GM23338 (cell line): ENCODE data around the gene RASGRP1. TPM values are rescaled to one million over a fixed set of nuclear protein-coding genes. Genes with fewer than 3 reads are reported as not detected.

Experiments used
- ATAC-seq: fragments of 200-7000 bp; cut with Tn5 transposase; 3 replicates; pipeline ENCODE4 v1.9.1; 2020
- DNase-seq: peaks from one replicate; pipeline ENCODE4 v3.0.0-alpha.2; 2015; ENCODE audit warnings: low spot score
- H2AFZ ChIP-seq: fragments of 200-600 bp; sonication (generic); 2 replicates; pipeline ENCODE4 v1.8.0; 2016; ENCODE audit warnings: antibody characterized with exemption, mild to moderate bottlenecking, moderate library complexity
- H3F3A ChIP-seq: fragments of 200-600 bp; sonication (generic); replicated peaks from 2 replicates; pipeline ENCODE4 v1.8.0; 2017; ENCODE audit warnings: antibody characterized with exemption, mixed run types, low read depth
- H3K27ac ChIP-seq: fragments of 200-600 bp; sonication (generic); 2 replicates; pipeline ENCODE4 v1.6.1; 2016; ENCODE audit warnings: low read depth
- H3K27me3 ChIP-seq: fragments of 200-600 bp; sonication (generic); 2 replicates; pipeline ENCODE4 v1.8.0; 2016; ENCODE audit warnings: mild to moderate bottlenecking, mixed run types, moderate library complexity; ENCODE audit not compliant: insufficient read depth
- H3K36me3 ChIP-seq: fragments of 200-600 bp; sonication (generic); 2 replicates; pipeline ENCODE4 v1.8.0; 2016; ENCODE audit warnings: mild to moderate bottlenecking; ENCODE audit not compliant: insufficient read depth
- H3K4me1 ChIP-seq: fragments of 200-600 bp; sonication (generic); 2 replicates; pipeline ENCODE4 v1.8.0; 2016; ENCODE audit warnings: mild to moderate bottlenecking, moderate library complexity; ENCODE audit not compliant: insufficient read depth
- H3K4me2 ChIP-seq: fragments of 200-600 bp; sonication (generic); 2 replicates; pipeline ENCODE4 v1.7.1; 2017; ENCODE audit warnings: mixed run types
- H3K4me3 ChIP-seq: fragments of 200-600 bp; sonication (generic); 2 replicates; pipeline ENCODE4 v1.6.1; 2016; ENCODE audit warnings: mixed run types
- H3K79me2 ChIP-seq: fragments of 200-600 bp; sonication (generic); replicated peaks from 2 replicates; pipeline ENCODE4 v1.8.0; 2017; ENCODE audit warnings: mild to moderate bottlenecking; ENCODE audit not compliant: insufficient read depth
- H3K9me2 ChIP-seq: fragments of 200-600 bp; sonication (generic); 2 replicates; pipeline ENCODE4 v1.8.0; 2017; ENCODE audit not compliant: insufficient read depth
- H4K20me1 ChIP-seq: fragments of 200-600 bp; sonication (generic); replicated peaks from 2 replicates; pipeline ENCODE4 v1.8.0; 2017; ENCODE audit warnings: mild to moderate bottlenecking; ENCODE audit not compliant: insufficient read depth
- H3K27ac Mint-ChIP-seq: 2 replicates; pipeline ENCODE4 v1.8.0; 2020; ENCODE audit warnings: inconsistent platforms, mild to moderate bottlenecking, moderate library complexity, mixed read lengths
- H3K27me3 Mint-ChIP-seq: 3 replicates; pipeline ENCODE4 v1.8.0; 2022; ENCODE audit warnings: low read depth, mild to moderate bottlenecking, moderate library complexity, mixed read lengths, inconsistent platforms; ENCODE audit not compliant: insufficient read depth, poor library complexity
- H3K36me3 Mint-ChIP-seq: 3 replicates; pipeline ENCODE4 v1.8.0; 2021; ENCODE audit warnings: low read depth, mild to moderate bottlenecking, inconsistent platforms, moderate library complexity, mixed read lengths
- H3K4me1 Mint-ChIP-seq: 3 replicates; pipeline ENCODE4 v1.8.0; 2020; ENCODE audit warnings: mild to moderate bottlenecking, inconsistent platforms, mixed read lengths
- H3K4me3 Mint-ChIP-seq: 3 replicates; pipeline ENCODE4 v1.8.0; 2021; ENCODE audit warnings: moderate library complexity, mild to moderate bottlenecking, inconsistent platforms, mixed read lengths
- H3K9me3 Mint-ChIP-seq: 3 replicates; pipeline ENCODE4 v1.8.0; 2020; ENCODE audit warnings: moderate library complexity, mild to moderate bottlenecking, inconsistent platforms, mixed read lengths
- CTCF ChIP-seq, 2 experiments: fragments of 200-600 bp in 1 of 2; sonication (generic) in 1 of 2; conservative IDR thresholded peaks; 2 replicates each; pipeline versions ENCODE4 v1.5.1 to v1.6.1; 2016 to 2017; ENCODE audit warnings: antibody characterized with exemption in 2 of 2, low read depth in 2 of 2, mild to moderate bottlenecking in 2 of 2, moderate library complexity in 1 of 2
- ETS1 ChIP-seq: IDR thresholded peaks from 2 replicates; pipeline ENCODE4 v1.6.1; 2016; ENCODE audit warnings: antibody characterized with exemption
- EZH2 ChIP-seq: fragments of 200-600 bp; sonication (generic); IDR thresholded peaks from one replicate; pipeline ENCODE4 v1.8.0; 2017; ENCODE audit warnings: antibody characterized with exemption, mild to moderate bottlenecking, low read depth; ENCODE audit not compliant: unreplicated experiment
- JUNB ChIP-seq: IDR thresholded peaks from one replicate; pipeline ENCODE4 v1.6.1; 2016; ENCODE audit warnings: antibody characterized with exemption; ENCODE audit not compliant: unreplicated experiment
- POLR2AphosphoS5 ChIP-seq: IDR thresholded peaks from 2 replicates; pipeline ENCODE4 v1.6.1; 2016; ENCODE audit warnings: antibody characterized with exemption, low read depth
- ZNF114 ChIP-seq: fragments of 250-450 bp; sonication (Bioruptor Pico); IDR thresholded peaks from 2 replicates; pipeline ENCODE4 v1.5.0; 2020; ENCODE audit warnings: mild to moderate bottlenecking, moderate library complexity
- ZNF331 ChIP-seq: fragments of 250-450 bp; sonication (Bioruptor Pico); IDR thresholded peaks from 2 replicates; pipeline ENCODE4 v1.5.0; 2020; ENCODE audit warnings: low read depth, mild to moderate bottlenecking, moderate library complexity
- polyA plus RNA-seq: library from polyadenylated mRNA; unstranded; fragments of >200 nt; fragmentation: Nextera tagmentation; extraction: Ambion mirVana; gene quantifications from 2 replicates; pipeline ENCODE4 v1.2.1, GENCODE V29; 2016
- total RNA-seq: library from RNA; depleted of rRNA; stranded (reverse); fragments of >200 nt; shearing (Covaris generic); gene quantifications from 2 replicates; pipeline ENCODE4 v1.2.3, GENCODE V29; 2014

Gene RASGRP1
- total and polyA plus RNA-seq, 2 experiments from 2014 or later = 1.1 to 1.2 TPM

GRCh38 chr15:38539008-38539343 is 25.6 kb downstream of the RASGRP1 start:
- no peak for ATAC-seq
- Histone ChIP-seq H3K4me2 (no peak overlapping the region), H3K79me2 (no peaks in the 10 kb centered on the region), H3K27ac (no peak overlapping the region), H3K4me1 (no peaks in the 10 kb centered on the region), H3K27me3 (no peaks in the 10 kb centered on the region), H3K4me3 (no peak overlapping the region), H4K20me1 (no peaks in the 10 kb centered on the region), H3K9me2 (no peaks in the 10 kb centered on the region; the same call in 1 of the 2 replicates), H3K36me3 (no peaks in the 10 kb centered on the region), H2AFZ (no peak overlapping the region), H3F3A (no peaks in the 10 kb centered on the region)
- H3K4me3 Mint-ChIP-seq = no peak overlapping the region
- no peaks in the 10 kb centered on the region for H3K9me3 Mint-ChIP-seq
- peaks cover 1% of the 10 kb centered on the region for H3K27me3 Mint-ChIP-seq
- H3K27ac Mint-ChIP-seq = no peak overlapping the region
- H3K36me3 Mint-ChIP-seq = no peaks in the 10 kb centered on the region
- no peak for DNase-seq
- H3K4me1 Mint-ChIP-seq = peaks cover 1% of the 10 kb centered on the region
- no peak for TF ChIP-seq CTCF (conservative IDR thresholded peaks at IDR 0.05; ENCODE audit: low read depth in 2 of 2)

DNA sequence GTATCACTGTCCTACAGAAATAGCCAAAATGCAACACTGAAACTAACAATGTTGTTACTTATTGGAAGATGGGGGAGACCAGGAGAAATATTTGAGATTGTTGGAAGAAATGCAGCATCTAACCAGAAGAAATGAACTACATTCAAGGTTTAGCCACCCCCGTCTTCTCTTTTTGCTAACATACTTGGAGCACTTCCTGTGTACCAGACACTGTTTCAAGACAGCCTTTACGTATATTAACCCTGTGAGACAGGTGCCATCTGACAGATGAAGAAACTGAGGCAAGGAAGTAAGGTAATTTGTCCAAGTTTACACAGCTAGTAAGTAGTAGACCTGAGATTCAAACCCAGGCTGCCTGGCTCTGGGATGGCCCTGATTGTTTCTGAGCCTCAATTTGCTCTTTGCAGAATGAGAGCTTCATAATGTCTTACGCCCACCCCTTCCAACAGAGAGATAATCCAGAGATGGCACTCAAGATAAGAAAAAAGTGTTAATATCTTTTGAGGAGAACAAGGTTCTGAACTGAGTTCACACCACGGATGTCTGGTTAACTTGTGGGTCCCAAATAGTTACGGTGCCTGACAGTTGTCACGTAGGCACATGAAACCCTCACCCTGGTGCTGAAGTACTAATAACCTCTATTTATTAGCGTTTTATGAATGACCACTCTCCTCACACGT is 26.1 kb downstream of the RASGRP1 start:
- Histone ChIP-seq H3K36me3 (no peaks in the 10 kb centered on the region), H3K9me2 (no peaks in the 10 kb centered on the region; the same call in 1 of the 2 replicates), H3K4me2 (no peak overlapping the region), H3K79me2 (no peaks in the 10 kb centered on the region), H2AFZ (no peak overlapping the region), H3K27me3 (no peaks in the 10 kb centered on the region), H3K4me3 (no peak overlapping the region), H3F3A (no peaks in the 10 kb centered on the region), H3K27ac (no peak overlapping the region), H3K4me1 (no peaks in the 10 kb centered on the region), H4K20me1 (no peaks in the 10 kb centered on the region)
- TF ChIP-seq EZH2 (no peak), POLR2AphosphoS5 (no peak)
- DNase-seq = no peak
- Mint-ChIP-seq H3K27ac (no peak overlapping the region), H3K4me3 (no peak overlapping the region), H3K4me1 (peaks cover 2% of the 10 kb centered on the region), H3K36me3 (no peaks in the 10 kb centered on the region), H3K9me3 (no peaks in the 10 kb centered on the region), H3K27me3 (peaks cover 1% of the 10 kb centered on the region)
- ATAC-seq = no peak

GRCh38 chr15:38536201-38536676 is 28.4 kb downstream of the RASGRP1 start:
- Histone ChIP-seq H3K4me1 (no peaks in the 10 kb centered on the region), H3K4me2 (no peak overlapping the region), H3K79me2 (no peaks in the 10 kb centered on the region), H3K4me3 (no peak overlapping the region), H2AFZ (no peak overlapping the region), H3K9me2 (peaks cover 6% of the 10 kb centered on the region; the same call in 1 of the 2 replicates), H3K36me3 (no peaks in the 10 kb centered on the region), H4K20me1 (no peaks in the 10 kb centered on the region), H3F3A (no peaks in the 10 kb centered on the region), H3K27me3 (no peaks in the 10 kb centered on the region), H3K27ac (no peak overlapping the region)
- Mint-ChIP-seq H3K27ac (no peak overlapping the region), H3K36me3 (no peaks in the 10 kb centered on the region), H3K4me1 (peaks cover 2% of the 10 kb centered on the region), H3K27me3 (peaks cover 1% of the 10 kb centered on the region), H3K4me3 (no peak overlapping the region), H3K9me3 (no peaks in the 10 kb centered on the region)
- ATAC-seq = no peak
- DNase-seq = no peak
- no peak for TF ChIP-seq POLR2AphosphoS5
- TF ChIP-seq ZNF114 (CRISPR knock-in tag) = no peak
- TF ChIP-seq ZNF331 = no peak
- no peak for TF ChIP-seq ETS1
- TF ChIP-seq CTCF (conservative IDR thresholded peaks at IDR 0.05; ENCODE audit: low read depth in 2 of 2) = no peak
- no peak for TF ChIP-seq JUNB
